Colonic mucosa (tissue), 4 donors: ENCODE results near the gene MTG1. TPM values are rescaled to one million over a fixed set of nuclear protein-coding genes. Genes with fewer than 3 reads are reported as not detected.

Experiments used
- DNase-seq: peaks from one replicate; pipeline ENCODE4 v3.0.0-alpha.2; 2020
- H3K27ac ChIP-seq: fragments of 200-600 bp; one replicate; pipeline ENCODE4 v1.8.0; 2021
- H3K27me3 ChIP-seq: fragments of 200-600 bp; one replicate; pipeline ENCODE4 v1.8.0; 2021
- H3K36me3 ChIP-seq: fragments of 200-600 bp; one replicate; pipeline ENCODE4 v1.8.0; 2021
- H3K4me1 ChIP-seq: fragments of 200-600 bp; one replicate; pipeline ENCODE4 v1.8.0; 2021; ENCODE audit warnings: mild to moderate bottlenecking
- H3K4me3 ChIP-seq: fragments of 200-600 bp; one replicate; pipeline ENCODE4 v1.8.0; 2021
- H3K9ac ChIP-seq, 2 donors: one replicate each; pipeline ENCODE4 v1.7.0; 2013; ENCODE audit warnings: control low read depth in 2 of 2, low read depth in 2 of 2, low read length in 2 of 2
- H3K9me3 ChIP-seq: fragments of 200-600 bp; one replicate; pipeline ENCODE4 v1.8.0; 2021
- CTCF ChIP-seq: fragments of 200-600 bp; IDR thresholded peaks from one replicate; pipeline ENCODE4 v1.8.0; 2022; ENCODE audit warnings: antibody characterized with exemption, mild to moderate bottlenecking
- intact Hi-C: fragments of 100-400 bp; cut with DNase I; formaldehyde crosslinking; loops from one replicate; pipeline ENCODE4 v1.14.1; 2022
- total RNA-seq, 2 donors: library from RNA; stranded (reverse); fragmentation: NEBNext Ultra II Directional in 1 of 2; extraction: Animal tissue kit (Norgen Biotek cat#: 25700) in 1 of 2; gene quantifications; one replicate each; pipeline ENCODE4 v1.2.1, GENCODE V29; 2021
- donor health status: healthy.
- donor health status: DM: no; HTN: no; CAD: no.
- donor health status: DM: no; HTN: no; CAD: no.

The MTG1 gene
- total RNA-seq, 2 donors from 2014 or later, result 31.2 to 59.5 TPM

DNA sequence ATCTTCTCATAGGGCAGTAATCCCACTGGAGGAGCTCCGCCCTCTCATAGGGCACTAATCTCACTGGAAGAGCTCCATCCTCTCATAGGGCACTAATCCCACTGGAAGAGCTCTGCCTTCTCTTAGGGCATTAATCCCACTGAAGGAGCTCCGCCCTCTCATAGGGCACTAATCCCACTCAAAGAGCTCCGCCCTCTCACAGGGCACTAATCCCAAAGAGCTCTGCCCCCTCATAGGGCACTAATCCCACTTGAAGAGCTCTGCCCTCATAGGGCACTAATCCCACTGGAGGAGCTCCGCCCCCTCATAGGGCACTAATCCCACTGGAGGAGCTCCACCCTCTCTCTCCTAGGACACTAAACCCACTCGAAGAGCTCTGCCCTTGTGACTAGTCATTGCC is 32.7 kb upstream of the MTG1 start:
- Histone ChIP-seq H3K9me3 (no peaks in the 10 kb centered on the region), H3K4me3 (no peak overlapping the region), H3K27me3 (no peaks in the 10 kb centered on the region), H3K9ac (no peak overlapping the region), H3K36me3 (peaks cover 5% of the 10 kb centered on the region), H3K27ac (no peak overlapping the region), H3K4me1 (peaks cover 16% of the 10 kb centered on the region)
- intact Hi-C loops, result no loop called here
- no peak for DNase-seq
- no peak for TF ChIP-seq CTCF

- no peak for TF ChIP-seq CTCF
- Histone ChIP-seq H3K9ac (no peak overlapping the region), H3K9me3 (no peaks in the 10 kb centered on the region), H3K4me3 (no peak overlapping the region), H3K36me3 (peaks cover 8% of the 10 kb centered on the region), H3K27ac (no peak overlapping the region), H3K4me1 (peaks cover 12% of the 10 kb centered on the region), H3K27me3 (no peaks in the 10 kb centered on the region)
- DNase-seq, result no peak
- intact Hi-C loops, result no loop called here
These were observed 32.0 kb upstream of the MTG1 start for GRCh38 chr10:133361773-133362441.

- DNase-seq, result no peak
- peaks cover 12% of the 10 kb centered on the region for H3K4me1 ChIP-seq
- peaks cover 8% of the 10 kb centered on the region for H3K36me3 ChIP-seq
- no peak overlapping the region for H3K4me3 ChIP-seq
- intact Hi-C loops, result no loop called here
- no peaks in the 10 kb centered on the region for H3K9me3 ChIP-seq
- H3K27ac ChIP-seq, result no peak overlapping the region
- H3K27me3 ChIP-seq, result no peaks in the 10 kb centered on the region
- TF ChIP-seq CTCF, result no peak
- H3K9ac ChIP-seq, result no peak overlapping the region
These were observed 31.1 kb upstream of the MTG1 start for GRCh38 chr10:133362846-133363245.

DNA sequence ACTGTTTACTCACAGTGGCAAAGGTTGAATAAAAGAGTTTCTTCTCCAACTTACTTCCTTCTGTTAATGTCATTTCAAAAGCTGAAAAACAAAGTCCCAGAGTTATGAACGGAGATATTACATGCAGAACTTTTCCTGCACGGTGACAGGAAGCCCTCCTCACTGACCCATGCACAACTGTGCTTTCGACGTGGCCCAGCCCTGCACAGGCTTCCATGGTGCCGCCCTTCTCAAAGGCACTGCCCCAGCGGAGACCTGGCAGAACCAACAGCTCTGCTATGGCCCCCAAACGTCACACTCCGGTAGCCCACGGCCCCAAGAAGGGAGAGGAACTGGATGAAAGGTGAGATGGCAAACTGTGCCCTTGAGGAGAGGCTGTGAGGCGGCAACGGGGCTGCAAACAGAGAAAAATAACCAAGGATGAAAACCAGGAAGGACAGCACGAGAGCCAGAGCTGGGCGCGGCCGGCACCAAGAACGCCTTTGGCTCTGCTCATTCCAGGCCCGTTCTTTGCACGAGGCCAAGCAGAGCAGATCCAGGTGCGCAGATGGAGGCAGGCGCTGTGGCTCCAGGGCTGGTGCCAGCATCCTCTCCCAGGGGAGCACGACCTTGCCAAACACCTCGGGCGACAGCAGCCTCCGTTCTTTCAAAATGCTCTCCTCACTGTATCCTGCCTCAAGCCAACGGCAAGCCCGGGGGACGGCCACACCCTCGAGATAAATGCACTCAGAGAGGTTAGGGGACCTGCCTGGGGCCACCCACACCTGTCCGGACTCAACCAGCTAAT is 29.1 kb upstream of the MTG1 start:
- Histone ChIP-seq H3K27ac (peak overlapping the region; percentile 42), H3K27me3 (no peaks in the 10 kb centered on the region)

More for the DNA sequence above, 29.1 kb upstream of the MTG1 start:
- peak overlapping the region in 1 of 2 donors; percentile 35 for H3K9ac ChIP-seq
- intact Hi-C loops, result no loop called here
- no peak for TF ChIP-seq CTCF
- DNase-seq, result peak; percentile 52
- H3K4me1 ChIP-seq, result peaks cover 11% of the 10 kb centered on the region
- H3K9me3 ChIP-seq, result no peaks in the 10 kb centered on the region
- H3K4me3 ChIP-seq, result no peak overlapping the region
- H3K36me3 ChIP-seq, result peaks cover 12% of the 10 kb centered on the region
